IMR-90 (cell line): Measurements from ENCODE around the gene PSMG3. TPM values are rescaled to one million over a fixed set of nuclear protein-coding genes. Genes with fewer than 3 reads are reported as not detected.

Experiments used
- ATAC-seq: fragments of 200-7000 bp; cut with Tn5 transposase; 2 replicates; pipeline ENCODE4 v1.9.1; 2020; ENCODE audit warnings: low read depth, mild to moderate bottlenecking, moderate library complexity
- BruUV-seq: library from RNA; stranded (reverse); fragments of 400-500 nt; replicated peaks from 2 replicates; lab custom pipeline; 2021; lab: Mats Ljungman, UMichigan
- CTCF ChIA-PET: fragments of 300-600 bp; formaldehyde crosslinking; extraction: SDS; loops from one replicate; lab custom pipeline; 2021; ENCODE audit warnings: antibody characterized with exemption; lab: Yijun Ruan, JAX
- POLR2A ChIA-PET: fragments of 300-600 bp; sonication (Branson Sonifier 250); formaldehyde crosslinking; loops from one replicate; lab custom pipeline; 2022; ENCODE audit warnings: antibody characterized with exemption; ENCODE audit not compliant: unreplicated experiment; lab: Charles Lee
- DNase-seq: peaks from one replicate; pipeline ENCODE4 v3.0.0; 2013
- H2AFZ ChIP-seq: replicated peaks from 2 replicates; pipeline ENCODE3; 2013; ENCODE audit warnings: low read length, mild to moderate bottlenecking; ENCODE audit not compliant: poor library complexity
- H2AK5ac ChIP-seq: 2 replicates; pipeline ENCODE4 v1.6.1; 2013; ENCODE audit warnings: low read depth, low read length, inconsistent platforms
- H2AK9ac ChIP-seq: replicated peaks from 2 replicates; pipeline ENCODE3; 2013; ENCODE audit warnings: mild to moderate bottlenecking, low read depth, low read length, moderate library complexity; ENCODE audit not compliant: poor library complexity
- H2BK120ac ChIP-seq: 2 replicates; pipeline ENCODE4 v1.6.1; 2013; ENCODE audit warnings: low read depth, low read length, inconsistent platforms
- H2BK15ac ChIP-seq: 3 replicates; pipeline ENCODE4 v1.6.1; 2013; ENCODE audit warnings: low read depth, low read length, inconsistent platforms
- H2BK20ac ChIP-seq: 2 replicates; pipeline ENCODE4 v1.6.1; 2013; ENCODE audit warnings: low read depth, mild to moderate bottlenecking, inconsistent platforms, low read length, moderate library complexity
- H2BK5ac ChIP-seq: 2 replicates; pipeline ENCODE4 v1.6.1; 2013; ENCODE audit warnings: mild to moderate bottlenecking, low read depth, low read length, inconsistent platforms; ENCODE audit not compliant: poor library complexity, severe bottlenecking
- H3K14ac ChIP-seq: replicated peaks from 2 replicates; pipeline ENCODE4 v1.6.1; 2013; ENCODE audit warnings: low read depth, low read length, inconsistent platforms
- H3K18ac ChIP-seq: 2 replicates; pipeline ENCODE4 v1.6.1; 2013; ENCODE audit warnings: low read depth, low read length, control low read depth
- H3K23ac ChIP-seq: 2 replicates; pipeline ENCODE4 v1.6.1; 2013; ENCODE audit warnings: low read depth, low read length, inconsistent platforms
- H3K27ac ChIP-seq: 2 replicates; pipeline ENCODE4 v1.5.1; 2013; ENCODE audit warnings: mild to moderate bottlenecking, control low read depth, low read length; ENCODE audit not compliant: insufficient read depth
- H3K27me3 ChIP-seq: 2 replicates; pipeline ENCODE4 v1.6.1; 2013; ENCODE audit warnings: low read length; ENCODE audit not compliant: control insufficient read depth, insufficient read depth
- H3K36me3 ChIP-seq: 2 replicates; pipeline ENCODE4 v1.6.1; 2013; ENCODE audit warnings: low read length, mixed read lengths; ENCODE audit not compliant: control insufficient read depth, insufficient read depth
- H3K4ac ChIP-seq: 2 replicates; pipeline ENCODE4 v1.6.1; 2013; ENCODE audit warnings: low read depth, low read length, inconsistent platforms
- H3K4me1 ChIP-seq: 2 replicates; pipeline ENCODE4 v1.6.1; 2013; ENCODE audit warnings: low read length, mixed read lengths; ENCODE audit not compliant: control insufficient read depth, insufficient read depth
- H3K4me2 ChIP-seq: 2 replicates; pipeline ENCODE4 v1.6.1; 2013; ENCODE audit warnings: low read depth, mild to moderate bottlenecking, control low read depth, low read length, moderate library complexity
- H3K4me3 ChIP-seq: 2 replicates; pipeline ENCODE4 v1.5.1; 2013; ENCODE audit warnings: low read depth, mild to moderate bottlenecking, control low read depth, low read length, moderate library complexity; ENCODE audit not compliant: insufficient read depth
- H3K56ac ChIP-seq: 2 replicates; pipeline ENCODE4 v1.6.1; 2013; ENCODE audit warnings: low read length, inconsistent platforms; ENCODE audit not compliant: insufficient read depth; ENCODE audit errors: extremely low read depth
- H3K79me1 ChIP-seq, 2 experiments: 2 replicates each; pipeline ENCODE4 v1.6.1; 2013; ENCODE audit warnings: low read length in 2 of 2, inconsistent platforms in 1 of 2, low read depth in 1 of 2
- H3K9ac ChIP-seq: 2 replicates; pipeline ENCODE4 v1.6.1; 2013; ENCODE audit warnings: low read depth, low read length, control low read depth
- H3K9me1 ChIP-seq: 2 replicates; pipeline ENCODE4 v1.6.1; 2013; ENCODE audit warnings: low read length, inconsistent platforms; ENCODE audit not compliant: insufficient read depth
- H3K9me3 ChIP-seq: 2 replicates; pipeline ENCODE4 v1.6.1; 2013; ENCODE audit warnings: low read length; ENCODE audit not compliant: control insufficient read depth, insufficient read depth
- H4K20me1 ChIP-seq: 2 replicates; pipeline ENCODE4 v1.6.1; 2013; ENCODE audit warnings: low read length, inconsistent platforms; ENCODE audit not compliant: insufficient read depth
- H4K5ac ChIP-seq: 2 replicates; pipeline ENCODE4 v1.6.1; 2013; ENCODE audit warnings: mild to moderate bottlenecking, low read depth, low read length, control low read depth
- H4K8ac ChIP-seq, 2 experiments: 2 replicates each; pipeline ENCODE4 v1.6.1; 2013; ENCODE audit warnings: low read depth in 2 of 2, low read length in 2 of 2, control low read depth in 1 of 2, inconsistent platforms in 1 of 2
- H4K91ac ChIP-seq: 2 replicates; pipeline ENCODE4 v1.6.1; 2013; ENCODE audit warnings: low read depth, low read length, inconsistent platforms; ENCODE audit not compliant: insufficient read depth
- NFE2L2 ChIP-seq: fragments of 150-350 bp; IDR thresholded peaks from 2 replicates; pipeline ENCODE4 v1.6.1; 2016; ENCODE audit warnings: low read depth, mild to moderate bottlenecking, low read length
- RAD21 ChIP-seq: IDR thresholded peaks from 2 replicates; pipeline ENCODE4 v1.6.1; 2012; ENCODE audit warnings: low read length, improper control_type of control experiment
- WGBS, 2 experiments: methylation state at CpG; one replicate each; pipeline versions ENCODE4 v1.1.5 to v1.1.7; 2013; ENCODE audit warnings: missing lambda C conversion rate in 2 of 2; ENCODE audit not compliant: insufficient read length in 1 of 2; ENCODE audit errors: extremely low coverage in 2 of 2; 5-methylcytosine and 5-hydroxymethylcytosine counted together
- dilution Hi-C: fragments of 300-500 bp; cut with HindIII; formaldehyde crosslinking; loops from one replicate; pipeline ENCODE4 v1.14.3; 2018; ENCODE audit warnings: low sequenced_read_pairs; ENCODE audit not compliant: unreplicated experiment
- in situ Hi-C: fragments of 300-500 bp; cut with MboI; formaldehyde crosslinking; loops from 3 replicates; pipeline ENCODE4 v1.14.3; 2019; ENCODE audit warnings: low sequenced_read_pairs, inconsistent platforms, mixed read lengths
- intact Hi-C: fragments of 100-400 bp; cut with micrococcal nuclease; formaldehyde crosslinking; loops from 2 replicates; pipeline ENCODE4 v1.10.0; 2022
- polyA plus RNA-seq, 3 experiments: library from polyadenylated mRNA; depleted of rRNA; stranded (reverse); fragments of >200 nt; gene quantifications; 2 replicates each; pipeline ENCODE4 v1.2.3, GENCODE V29; 2012; ENCODE audit warnings: low replicate concordance in 1 of 3
- total RNA-seq: library from RNA; depleted of rRNA; stranded (reverse); fragments of >200 nt; gene quantifications from 2 replicates; pipeline ENCODE4 v1.2.3, GENCODE V29; 2012

PSMG3 gene
- total and polyA plus RNA-seq, 2 of the 4 experiments (the other 2 are of a cell fraction) = 37.3 to 54.1 TPM

- Histone ChIP-seq H3K27me3 (peaks cover 50% of the 10 kb centered on the region), H4K91ac (no peak overlapping the region), H3K4me1 (no peaks in the 10 kb centered on the region), H3K9me3 (no peaks in the 10 kb centered on the region), H3K4me2 (no peak overlapping the region), H2BK5ac (no peak overlapping the region), H2AK9ac (no peak overlapping the region), H4K20me1 (no peaks in the 10 kb centered on the region), H2BK120ac (no peak overlapping the region), H2BK20ac (no peak overlapping the region), H3K18ac (no peak overlapping the region), H3K36me3 (no peaks in the 10 kb centered on the region), H3K27ac (no peak overlapping the region), H3K4ac (no peak overlapping the region), H3K4me3 (no peak overlapping the region), H4K8ac (no peak overlapping the region), H2AK5ac (no peak overlapping the region), H3K14ac (no peak overlapping the region), H4K5ac (no peak overlapping the region), H3K56ac (no peak overlapping the region), H3K9me1 (no peaks in the 10 kb centered on the region), H3K79me1 (no peaks in the 10 kb centered on the region), H2BK15ac (no peak overlapping the region), H3K9ac (no peak overlapping the region), H3K23ac (no peak overlapping the region), H2AFZ (no peak overlapping the region)
- POLR2A ChIA-PET = no interaction called here
- ATAC-seq (no peak), DNase-seq (no peak)
- WGBS, 2 experiments = 83% methylated on average over 4 of the region's 11 CpGs; no CpG with 5 or more reads in 1 of the 2 experiments
- intact Hi-C loops = no loop called here
- CTCF ChIA-PET = interaction anchor here (0.5 kb wide), 1 partner anchor 281 kb away, joined by 4 read pairs; no protein-coding TSS in a partner anchor
- BruUV-seq = no TSS peak
- dilution Hi-C loops = no loop called here
- TF ChIP-seq NFE2L2 = no peak
- TF ChIP-seq RAD21 = no peak
- in situ Hi-C loops = no loop called here
Measured at GRCh38 chr7:1597791-1598190, 28.0 kb upstream of the PSMG3 start.
